HG03460 (cell line): ENCODE results near the gene ATRX.
"Not testable (repeated sequence)": the region's sequence is repeated elsewhere in the genome, so short reads cannot be mapped to it uniquely, and the experiment has no call there.

ENCODE experiments used
- ATAC-seq: cut with Tn5 transposase; IDR thresholded peaks from one replicate; pipeline ENCODE4 v1.9.1; 2021; ENCODE audit not compliant: unreplicated experiment

Gene ATRX, protein sequence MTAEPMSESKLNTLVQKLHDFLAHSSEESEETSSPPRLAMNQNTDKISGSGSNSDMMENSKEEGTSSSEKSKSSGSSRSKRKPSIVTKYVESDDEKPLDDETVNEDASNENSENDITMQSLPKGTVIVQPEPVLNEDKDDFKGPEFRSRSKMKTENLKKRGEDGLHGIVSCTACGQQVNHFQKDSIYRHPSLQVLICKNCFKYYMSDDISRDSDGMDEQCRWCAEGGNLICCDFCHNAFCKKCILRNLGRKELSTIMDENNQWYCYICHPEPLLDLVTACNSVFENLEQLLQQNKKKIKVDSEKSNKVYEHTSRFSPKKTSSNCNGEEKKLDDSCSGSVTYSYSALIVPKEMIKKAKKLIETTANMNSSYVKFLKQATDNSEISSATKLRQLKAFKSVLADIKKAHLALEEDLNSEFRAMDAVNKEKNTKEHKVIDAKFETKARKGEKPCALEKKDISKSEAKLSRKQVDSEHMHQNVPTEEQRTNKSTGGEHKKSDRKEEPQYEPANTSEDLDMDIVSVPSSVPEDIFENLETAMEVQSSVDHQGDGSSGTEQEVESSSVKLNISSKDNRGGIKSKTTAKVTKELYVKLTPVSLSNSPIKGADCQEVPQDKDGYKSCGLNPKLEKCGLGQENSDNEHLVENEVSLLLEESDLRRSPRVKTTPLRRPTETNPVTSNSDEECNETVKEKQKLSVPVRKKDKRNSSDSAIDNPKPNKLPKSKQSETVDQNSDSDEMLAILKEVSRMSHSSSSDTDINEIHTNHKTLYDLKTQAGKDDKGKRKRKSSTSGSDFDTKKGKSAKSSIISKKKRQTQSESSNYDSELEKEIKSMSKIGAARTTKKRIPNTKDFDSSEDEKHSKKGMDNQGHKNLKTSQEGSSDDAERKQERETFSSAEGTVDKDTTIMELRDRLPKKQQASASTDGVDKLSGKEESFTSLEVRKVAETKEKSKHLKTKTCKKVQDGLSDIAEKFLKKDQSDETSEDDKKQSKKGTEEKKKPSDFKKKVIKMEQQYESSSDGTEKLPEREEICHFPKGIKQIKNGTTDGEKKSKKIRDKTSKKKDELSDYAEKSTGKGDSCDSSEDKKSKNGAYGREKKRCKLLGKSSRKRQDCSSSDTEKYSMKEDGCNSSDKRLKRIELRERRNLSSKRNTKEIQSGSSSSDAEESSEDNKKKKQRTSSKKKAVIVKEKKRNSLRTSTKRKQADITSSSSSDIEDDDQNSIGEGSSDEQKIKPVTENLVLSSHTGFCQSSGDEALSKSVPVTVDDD (N-terminal part only)

DNA sequence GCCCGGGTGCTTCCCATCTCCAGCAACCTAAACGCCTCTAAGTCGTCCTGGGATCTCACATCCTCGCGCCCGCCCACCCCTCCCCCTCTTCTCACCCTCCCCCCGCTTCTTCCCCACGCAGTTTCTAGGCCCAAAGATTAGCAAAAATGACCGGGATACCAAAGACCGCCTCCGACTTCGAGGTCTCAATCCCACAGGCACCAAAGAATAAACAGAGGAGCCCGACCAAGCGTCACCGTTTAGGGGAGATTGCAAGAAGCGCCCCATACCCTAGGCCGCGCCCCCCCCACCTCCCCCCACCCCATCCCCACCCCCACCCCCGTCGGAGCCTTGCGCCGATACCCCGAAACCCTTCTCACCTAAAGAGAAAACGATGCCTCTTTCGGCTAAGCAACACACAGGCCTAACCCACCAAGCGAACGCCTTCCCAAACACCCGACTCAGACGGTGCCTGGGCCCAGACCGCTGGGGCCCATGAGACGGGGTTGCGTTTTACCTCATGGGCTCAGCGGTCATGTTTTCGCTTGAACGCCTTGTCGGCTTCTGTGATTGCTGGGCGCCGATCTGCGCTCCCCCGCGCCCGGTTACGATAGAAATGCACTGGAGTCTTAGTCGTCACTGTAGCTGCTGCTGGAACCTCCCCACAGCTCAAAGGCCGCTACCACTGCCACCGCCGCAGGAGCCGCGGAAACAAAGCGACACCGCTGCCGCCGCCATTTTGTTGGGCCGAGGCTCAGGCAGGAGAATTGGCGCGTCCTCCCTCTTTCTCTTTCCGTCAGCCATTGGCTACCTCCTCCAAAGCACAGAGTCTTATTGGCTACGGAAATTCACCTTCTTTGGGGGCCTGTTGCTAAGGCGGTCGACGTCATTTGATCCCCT, at the start of gene ATRX:
Gene ATRX (minus strand): TSS at position 731 of the 879 bp plus-strand sequence. CDS start 215 bp downstream, at position 516.
- ATAC-seq: peak; percentile 94

DNA sequence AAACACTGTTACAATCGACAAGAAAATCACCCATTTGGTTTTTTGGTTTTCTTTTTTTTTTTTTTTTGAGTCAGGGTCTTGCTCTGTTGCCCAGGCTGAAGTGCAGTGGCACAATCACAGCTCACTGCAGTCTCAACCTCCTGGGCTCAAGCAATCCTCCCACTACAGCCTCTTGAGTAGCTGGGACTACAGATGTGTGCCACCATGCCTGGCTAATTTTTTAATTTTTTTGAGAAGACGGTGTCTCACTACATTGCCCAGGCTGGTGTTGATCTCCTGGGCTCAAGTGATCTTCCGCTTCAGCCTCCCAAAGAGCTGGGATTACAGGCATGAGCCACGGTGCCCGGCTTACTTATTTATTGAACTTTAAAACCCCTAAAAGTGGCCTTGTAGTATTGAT, 45.5 kb upstream of the ATRX start:
- not testable (repeated sequence) for ATAC-seq

DNA sequence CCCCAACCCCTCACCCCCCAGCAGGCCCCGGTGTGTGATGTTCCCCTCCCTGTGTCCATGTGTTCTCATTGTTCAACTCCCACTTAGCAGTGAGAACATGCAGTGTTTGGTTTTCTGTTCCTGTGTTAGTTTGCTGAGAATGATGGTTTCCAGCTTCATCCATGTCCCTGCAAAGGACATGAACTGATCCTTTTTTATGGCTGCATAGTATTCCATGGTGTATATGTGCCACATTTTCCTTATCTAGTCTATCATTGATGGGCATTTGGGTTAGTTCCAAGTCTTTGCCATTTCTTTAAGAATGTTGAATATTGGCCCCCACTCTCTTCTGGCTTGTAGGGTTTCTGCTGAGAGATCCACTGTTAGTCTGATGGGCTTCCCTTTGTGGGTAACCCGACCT, 36.0 kb upstream of the ATRX start:
- ATAC-seq: not testable (repeated sequence)

DNA sequence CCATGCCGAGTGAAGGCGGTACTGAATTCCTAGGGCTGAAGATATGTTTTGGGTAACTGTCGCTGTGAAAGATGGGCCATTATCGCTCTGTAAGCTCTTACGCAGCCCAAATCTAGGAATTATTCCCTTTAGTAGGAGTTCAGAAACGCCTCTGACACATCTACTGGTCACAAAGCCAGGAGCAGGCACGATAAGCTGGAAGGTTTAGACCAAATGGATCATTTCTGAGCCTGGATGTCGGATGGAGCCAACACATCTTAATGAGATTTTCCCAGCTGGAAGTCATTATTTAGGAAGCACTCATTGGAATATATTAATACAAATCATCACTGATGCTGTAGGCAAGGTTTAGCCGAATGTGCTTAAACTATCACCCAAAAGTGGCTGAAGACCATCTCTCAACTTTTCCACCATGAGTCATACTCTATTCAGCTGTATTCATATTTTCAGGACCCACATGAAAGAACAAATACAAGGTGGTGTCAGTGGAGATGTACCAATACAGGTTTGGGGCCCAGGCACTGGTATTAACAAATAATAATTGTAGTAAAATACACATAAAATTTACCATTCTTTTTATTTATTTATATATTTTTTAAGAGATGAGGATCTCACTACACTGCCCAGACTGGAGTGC, 34.2 kb upstream of the ATRX start:
- ATAC-seq: no peak

DNA sequence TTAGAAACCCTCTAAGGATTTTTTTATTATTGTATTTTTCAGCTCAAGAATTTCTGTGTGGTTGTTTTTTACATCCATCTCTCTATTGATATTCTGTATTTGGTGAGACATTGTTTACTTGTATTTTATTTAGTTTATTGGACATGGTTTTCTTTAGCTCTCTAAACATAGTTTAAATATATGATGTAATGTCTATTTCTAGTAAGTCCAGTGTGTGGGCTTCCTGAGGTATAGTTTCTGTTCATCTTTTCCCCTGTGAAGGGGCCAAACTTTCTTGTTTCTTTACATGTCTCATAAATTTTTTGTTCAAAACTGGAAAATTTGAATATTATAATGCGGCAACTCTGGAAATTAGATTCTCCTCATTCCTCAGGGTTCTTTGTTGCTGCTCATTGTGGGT, 28.2 kb upstream of the ATRX start:
- no peak for ATAC-seq

DNA sequence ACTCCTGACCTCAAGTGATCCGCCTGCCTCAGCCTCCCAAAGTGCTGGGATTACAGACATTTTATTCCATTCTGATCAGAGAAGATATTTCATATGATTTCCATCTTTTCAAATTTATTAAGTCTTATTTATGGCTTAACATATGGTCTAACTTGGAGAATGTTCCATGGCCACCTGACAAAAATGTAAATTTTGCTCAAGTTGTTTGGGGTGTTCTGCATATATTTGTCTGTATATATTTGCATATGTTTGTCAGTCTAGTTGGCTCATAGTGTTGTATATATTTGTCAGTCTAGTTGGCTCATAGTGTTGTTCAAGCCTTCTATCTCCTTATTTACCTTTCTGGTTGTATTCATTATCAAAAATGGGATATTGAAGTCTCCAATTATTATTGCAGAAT, 16.2 kb upstream of the ATRX start:
- ATAC-seq: no peak

DNA sequence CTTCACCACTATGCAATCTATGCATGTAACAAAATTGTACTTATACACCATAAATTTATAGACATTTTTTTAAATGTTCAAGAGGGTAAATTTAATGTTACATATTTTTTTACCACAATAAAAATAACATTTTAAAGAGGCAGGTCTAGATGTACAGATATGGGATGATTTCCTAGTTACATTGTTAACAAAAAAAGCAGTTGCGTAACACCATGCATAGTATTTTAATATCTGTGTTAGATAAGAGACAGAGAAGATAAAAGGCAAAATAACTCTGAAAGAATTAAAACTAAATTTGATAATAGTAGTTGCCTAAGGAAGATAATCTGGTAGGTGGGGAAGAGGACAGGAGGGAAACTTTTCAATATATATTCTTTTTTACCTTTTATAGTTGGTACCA, 9.1 kb upstream of the ATRX start:
- no peak for ATAC-seq

DNA sequence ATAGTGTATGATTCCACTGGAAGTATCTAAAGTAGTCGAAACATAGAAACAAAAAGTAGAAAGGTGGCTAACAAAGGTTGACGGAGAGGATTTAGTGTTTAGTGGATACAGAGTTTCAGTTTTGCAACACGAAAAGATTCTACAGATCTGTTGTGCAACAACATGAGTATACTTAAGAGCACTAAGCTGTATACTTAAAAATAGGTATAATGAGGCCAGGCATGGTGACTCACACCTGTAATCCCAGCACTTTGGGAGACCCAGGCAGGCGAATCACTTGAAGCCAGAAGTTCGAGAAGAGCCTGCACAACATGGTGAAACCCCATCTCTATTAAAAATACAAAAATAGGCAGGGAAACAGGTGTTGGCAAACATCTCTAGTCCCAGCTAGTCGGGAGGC, 7.9 kb upstream of the ATRX start:
- ATAC-seq: no peak

DNA sequence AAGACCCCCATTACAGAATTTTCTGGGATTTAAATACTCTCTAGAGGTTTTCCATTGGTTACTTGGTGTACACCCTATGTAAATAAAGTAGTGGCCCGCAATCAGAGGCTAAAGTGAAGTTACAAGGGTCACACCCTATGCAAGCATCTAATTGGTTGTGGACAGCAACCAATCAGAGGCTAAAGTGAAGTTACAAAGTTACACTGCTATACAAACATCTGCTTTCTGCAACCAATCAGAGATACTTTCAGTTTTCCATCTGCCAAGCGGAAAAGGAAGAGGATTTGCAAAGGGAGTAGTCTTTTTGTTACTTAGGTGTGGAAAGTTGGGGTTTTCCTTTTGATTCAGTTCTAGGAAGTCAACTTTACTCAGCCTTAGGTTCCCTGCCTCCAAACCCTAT, 2.0 kb upstream of the ATRX start:
- ATAC-seq: no peak

DNA sequence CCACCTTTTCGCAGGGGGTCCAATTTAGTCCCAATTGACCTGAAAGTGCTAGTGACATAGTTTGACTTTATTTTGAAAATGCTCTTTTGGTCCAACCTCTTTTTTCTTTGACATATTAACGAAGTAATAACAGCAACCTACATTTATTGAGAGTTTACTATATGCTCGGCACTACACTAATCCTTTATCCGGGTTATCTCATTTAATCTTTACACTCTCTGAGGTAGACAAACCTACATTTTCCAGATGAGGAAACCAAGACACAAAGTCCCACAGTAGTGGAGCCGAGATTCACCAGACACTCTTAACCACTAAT, 307 bp upstream of the ATRX start:
- peak; percentile 1 for ATAC-seq

DNA sequence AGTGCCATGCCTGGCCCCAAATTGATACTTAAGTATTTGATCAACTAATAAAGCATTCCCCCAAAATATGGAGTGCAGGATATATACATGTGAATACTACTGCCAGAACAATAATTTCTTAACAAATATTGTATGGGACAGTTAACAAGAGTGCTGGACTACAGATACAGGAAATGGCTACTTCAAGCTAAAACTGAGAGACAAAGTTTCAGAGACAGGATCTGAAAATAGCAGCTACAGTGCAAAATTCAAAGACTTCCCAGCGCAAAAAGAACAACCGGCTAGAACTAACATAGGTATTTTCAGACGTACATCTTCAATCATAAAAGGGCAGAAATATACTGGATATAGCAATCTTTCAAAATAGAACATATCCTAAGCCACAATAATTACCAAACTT, 6.3 kb downstream of the ATRX start:
- no peak for ATAC-seq

DNA sequence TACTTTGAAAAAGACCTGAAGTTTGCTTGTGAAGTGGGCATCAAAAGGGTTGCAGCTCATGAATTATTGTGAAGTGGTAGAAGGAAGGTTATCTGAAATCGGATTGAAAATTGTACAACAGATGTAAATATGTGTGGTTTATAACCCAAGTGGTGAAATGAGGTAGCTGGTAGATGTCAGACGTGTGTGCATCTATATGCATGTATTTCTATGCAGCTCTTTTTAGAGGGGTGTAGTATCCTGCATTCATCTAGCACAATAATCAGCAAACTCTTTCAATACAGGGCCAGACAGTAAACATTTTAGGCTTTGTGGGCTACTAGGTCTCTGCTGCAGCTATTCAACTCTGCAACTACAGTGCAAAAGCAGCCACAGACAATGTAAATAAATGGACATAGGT, 9.4 kb downstream of the ATRX start:
- no peak for ATAC-seq

DNA sequence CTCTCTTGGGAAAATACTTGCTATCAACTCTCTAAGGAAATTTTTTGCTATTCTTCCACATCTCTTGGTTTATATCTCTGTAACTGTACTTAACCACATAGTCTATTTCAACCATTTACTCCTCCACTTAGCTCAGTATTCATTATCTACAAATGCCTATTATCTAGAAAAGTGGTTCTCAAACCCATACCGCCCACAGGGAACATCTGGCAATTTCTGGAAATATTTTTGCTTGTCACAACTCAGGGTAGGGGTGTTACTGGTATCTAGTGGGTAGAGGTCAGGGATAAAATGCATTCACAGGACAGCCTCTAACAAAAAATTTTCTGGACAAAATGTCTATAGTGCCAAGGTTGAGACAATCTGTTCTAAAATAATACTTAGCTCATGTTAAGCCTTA, 14.4 kb downstream of the ATRX start:
- ATAC-seq: no peak

DNA sequence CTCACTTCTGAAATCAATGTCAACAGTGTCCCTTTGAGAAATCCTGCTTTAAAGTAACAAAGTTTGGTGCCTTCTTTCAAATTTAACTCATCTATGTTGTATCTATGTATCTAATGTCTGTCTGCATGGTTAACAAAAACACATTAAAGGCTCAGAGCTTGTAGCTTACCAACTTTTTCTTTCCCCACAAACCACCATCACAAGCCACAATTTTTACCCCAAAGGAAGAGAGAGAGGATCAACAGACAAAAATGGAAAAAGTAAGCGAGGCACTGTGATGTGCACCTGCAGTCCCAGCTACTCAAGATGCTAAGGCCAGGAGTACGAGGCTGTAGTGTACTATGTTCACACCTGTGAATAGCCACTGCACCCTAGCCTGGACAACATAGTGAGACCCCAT, 17.2 kb downstream of the ATRX start:
- ATAC-seq: no peak

DNA sequence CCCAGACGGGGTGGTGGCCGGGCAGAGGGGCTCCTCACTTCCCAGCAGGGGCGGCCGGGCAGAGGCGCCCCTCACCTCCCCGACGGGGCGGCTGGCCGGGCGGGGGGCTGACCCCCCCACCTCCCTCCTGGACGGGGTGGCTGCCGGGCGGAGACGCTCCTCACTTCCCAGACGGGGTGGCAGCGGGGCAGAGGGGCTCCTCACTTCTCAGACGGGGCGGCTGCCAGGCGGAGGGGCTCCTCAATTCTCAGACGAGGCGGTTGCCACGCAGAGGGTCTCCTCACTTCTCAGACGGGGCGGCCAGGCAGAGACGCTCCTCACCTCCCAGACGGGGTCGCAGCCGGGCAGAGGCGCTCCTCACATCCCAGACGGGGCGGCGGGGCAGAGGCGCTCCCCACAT, 19.8 kb downstream of the ATRX start:
- ATAC-seq: not testable (repeated sequence)

DNA sequence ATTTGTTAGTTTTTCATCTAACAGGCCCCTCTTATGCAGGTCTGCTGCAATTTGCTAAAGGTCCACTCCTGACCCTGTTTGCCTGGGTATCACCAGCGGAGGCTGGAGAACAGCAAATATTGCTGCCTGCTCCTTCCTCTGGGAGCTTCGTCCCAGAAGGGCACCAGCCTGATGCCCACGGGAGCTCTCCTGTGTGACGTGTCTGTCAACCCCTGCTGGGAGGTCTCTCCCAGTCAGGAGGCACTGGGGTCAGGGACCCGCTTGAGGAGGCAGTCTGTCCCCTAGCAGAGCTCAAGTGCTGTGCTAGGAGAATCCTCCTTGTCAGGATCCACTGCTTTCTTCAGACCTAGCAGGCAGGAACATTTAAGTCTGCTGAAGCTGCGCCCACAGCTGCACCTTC, 30.5 kb downstream of the ATRX start:
- ATAC-seq: no peak

DNA sequence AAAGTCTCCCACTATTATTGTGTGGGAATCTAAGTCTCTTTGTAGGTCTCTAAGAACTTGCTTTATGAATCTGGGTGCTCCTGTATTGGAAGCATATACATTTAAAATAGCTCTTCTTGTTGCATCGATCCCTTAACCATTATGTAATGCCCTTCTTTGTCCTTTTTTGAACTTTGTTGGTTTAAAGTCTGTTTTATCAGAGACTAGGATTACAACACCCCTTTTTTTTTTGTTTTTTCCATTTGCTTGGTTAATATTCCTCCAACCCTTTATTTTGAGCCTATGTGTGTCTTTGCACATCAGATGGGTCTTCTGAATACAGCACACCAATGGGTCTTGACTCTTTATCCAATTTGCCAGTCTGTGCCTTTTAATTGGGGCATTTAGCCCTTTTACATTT, 32.1 kb downstream of the ATRX start:
- not testable (repeated sequence) for ATAC-seq

DNA sequence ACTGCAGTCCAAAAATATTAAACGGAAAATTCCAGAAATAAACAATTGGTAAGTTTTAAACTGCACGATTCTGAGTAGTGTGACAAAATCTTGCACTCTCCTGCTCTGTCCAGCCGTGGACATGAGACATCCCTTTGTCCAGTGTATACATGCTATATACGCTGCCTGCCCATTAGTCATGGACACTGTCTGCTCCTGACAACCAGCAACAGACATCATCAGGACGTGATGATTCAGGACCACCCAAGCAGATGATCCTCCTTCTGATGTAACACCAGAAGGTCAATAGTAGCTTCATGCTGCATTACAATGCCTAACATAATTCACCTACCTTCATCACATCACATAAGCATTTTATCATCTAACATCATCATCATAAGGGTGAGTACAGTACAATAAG, 36.3 kb downstream of the ATRX start:
- ATAC-seq: no peak

DNA sequence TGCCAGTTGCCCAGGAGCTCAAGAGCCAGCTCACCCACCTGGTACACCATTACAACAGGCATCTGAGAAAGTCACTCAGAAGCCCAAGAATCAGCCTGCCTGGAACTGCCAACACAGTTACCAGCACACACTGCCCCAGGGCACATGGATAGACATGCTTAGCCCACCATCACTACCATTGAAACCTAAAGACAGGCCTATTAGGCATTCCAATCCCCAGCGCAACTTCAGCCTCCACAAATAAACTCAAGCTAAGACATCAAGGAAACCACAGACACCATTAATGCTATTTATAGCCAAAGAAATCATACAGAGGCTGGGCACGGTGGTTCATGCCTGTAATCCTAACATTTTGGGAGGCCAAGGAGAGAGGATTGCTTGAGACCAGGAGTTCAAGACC, 42.3 kb downstream of the ATRX start:
- ATAC-seq: no peak
